Measurements from ENCODE around the gene CCR4.
"Not testable (repeated sequence)": the region's sequence is repeated elsewhere in the genome, so short reads cannot be mapped to it uniquely, and the experiment has no call there.

Gene CCR4

DNA sequence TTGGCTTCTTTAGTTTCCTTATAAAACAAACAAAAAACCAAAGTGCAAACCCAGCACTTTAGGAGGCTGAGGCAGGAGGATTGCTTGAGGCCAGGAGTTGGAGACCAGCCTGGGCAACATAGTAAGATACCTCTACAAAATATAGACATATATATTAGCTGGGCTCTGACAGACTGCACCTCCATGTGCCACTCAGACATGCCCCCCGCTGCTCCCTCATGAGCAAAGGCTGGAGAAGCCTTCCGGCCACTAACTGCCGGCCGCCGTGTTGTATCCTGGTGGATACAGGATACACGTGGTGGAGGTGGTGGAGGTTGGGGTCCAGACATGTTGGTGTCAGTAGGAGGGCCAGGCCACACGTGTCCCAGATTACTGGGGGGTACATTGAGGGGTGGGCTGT lies 29.4 kb upstream of the CCR4 start (continued):
- TF ChIP-seq, protein P1, sequence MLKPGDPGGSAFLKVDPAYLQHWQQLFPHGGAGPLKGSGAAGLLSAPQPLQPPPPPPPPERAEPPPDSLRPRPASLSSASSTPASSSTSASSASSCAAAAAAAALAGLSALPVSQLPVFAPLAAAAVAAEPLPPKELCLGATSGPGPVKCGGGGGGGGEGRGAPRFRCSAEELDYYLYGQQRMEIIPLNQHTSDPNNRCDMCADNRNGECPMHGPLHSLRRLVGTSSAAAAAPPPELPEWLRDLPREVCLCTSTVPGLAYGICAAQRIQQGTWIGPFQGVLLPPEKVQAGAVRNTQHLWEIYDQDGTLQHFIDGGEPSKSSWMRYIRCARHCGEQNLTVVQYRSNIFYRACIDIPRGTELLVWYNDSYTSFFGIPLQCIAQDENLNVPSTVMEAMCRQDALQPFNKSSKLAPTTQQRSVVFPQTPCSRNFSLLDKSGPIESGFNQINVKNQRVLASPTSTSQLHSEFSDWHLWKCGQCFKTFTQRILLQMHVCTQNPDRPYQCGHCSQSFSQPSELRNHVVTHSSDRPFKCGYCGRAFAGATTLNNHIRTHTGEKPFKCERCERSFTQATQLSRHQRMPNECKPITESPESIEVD (tag by site-specific recombination; IDR thresholded peaks at IDR 0.05): no peak
- TF ChIP-seq ZNF311 (tag by site-specific recombination; IDR thresholded peaks at IDR 0.05; ENCODE audit: borderline replicate concordance) (no peak), ZNF623 (tag by site-specific recombination; IDR thresholded peaks at IDR 0.05) (no peak), ZSCAN30 (tag by site-specific recombination; IDR thresholded peaks at IDR 0.05) (no peak), ZNF121 (tag by site-specific recombination; IDR thresholded peaks at IDR 0.05) (no peak)
- TF ChIP-seq, protein P2, sequence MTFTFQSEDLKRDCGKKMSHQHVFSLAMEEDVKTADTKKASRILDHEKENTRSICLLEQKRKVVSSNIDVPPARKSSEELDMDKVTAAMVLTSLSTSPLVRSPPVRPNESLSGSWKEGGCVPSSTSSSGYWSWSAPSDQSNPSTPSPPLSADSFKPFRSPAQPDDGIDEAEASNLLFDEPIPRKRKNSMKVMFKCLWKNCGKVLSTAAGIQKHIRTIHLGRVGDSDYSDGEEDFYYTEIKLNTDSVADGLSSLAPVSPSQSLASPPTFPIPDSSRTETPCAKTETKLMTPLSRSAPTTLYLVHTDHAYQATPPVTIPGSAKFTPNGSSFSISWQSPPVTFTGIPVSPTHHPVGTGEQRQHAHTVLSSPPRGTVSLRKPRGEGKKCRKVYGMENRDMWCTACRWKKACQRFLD (tag by site-specific recombination; IDR thresholded peaks at IDR 0.05): no peak
- TF ChIP-seq, protein P3, sequence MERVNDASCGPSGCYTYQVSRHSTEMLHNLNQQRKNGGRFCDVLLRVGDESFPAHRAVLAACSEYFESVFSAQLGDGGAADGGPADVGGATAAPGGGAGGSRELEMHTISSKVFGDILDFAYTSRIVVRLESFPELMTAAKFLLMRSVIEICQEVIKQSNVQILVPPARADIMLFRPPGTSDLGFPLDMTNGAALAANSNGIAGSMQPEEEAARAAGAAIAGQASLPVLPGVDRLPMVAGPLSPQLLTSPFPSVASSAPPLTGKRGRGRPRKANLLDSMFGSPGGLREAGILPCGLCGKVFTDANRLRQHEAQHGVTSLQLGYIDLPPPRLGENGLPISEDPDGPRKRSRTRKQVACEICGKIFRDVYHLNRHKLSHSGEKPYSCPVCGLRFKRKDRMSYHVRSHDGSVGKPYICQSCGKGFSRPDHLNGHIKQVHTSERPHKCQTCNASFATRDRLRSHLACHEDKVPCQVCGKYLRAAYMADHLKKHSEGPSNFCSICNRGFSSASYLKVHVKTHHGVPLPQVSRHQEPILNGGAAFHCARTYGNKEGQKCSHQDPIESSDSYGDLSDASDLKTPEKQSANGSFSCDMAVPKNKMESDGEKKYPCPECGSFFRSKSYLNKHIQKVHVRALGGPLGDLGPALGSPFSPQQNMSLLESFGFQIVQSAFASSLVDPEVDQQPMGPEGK (tag by site-specific recombination; IDR thresholded peaks at IDR 0.05): no peak

DNA sequence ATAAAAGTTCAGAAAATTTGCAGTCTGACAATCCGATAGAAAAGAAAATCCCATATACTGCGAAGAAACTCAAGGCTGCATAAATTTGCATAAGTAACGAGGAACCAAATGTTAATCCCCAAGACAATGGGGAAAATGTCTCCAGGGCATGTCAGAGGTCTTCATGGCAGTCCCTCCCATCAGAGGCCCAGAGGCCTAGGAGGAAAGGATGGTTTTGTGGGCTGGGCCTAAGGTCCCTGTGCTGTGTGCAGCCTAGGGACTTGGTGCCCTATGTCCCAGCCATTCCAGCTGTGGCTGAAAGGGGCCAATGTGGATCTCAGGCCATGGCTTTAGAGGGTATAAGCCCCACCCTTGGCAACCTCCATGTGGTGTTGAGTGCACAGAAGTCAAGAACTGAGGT lies 21.3 kb upstream of the CCR4 start:
- ChIA-PET POLR2A (no interaction called here), CTCF (no interaction called here)
- H3K4me1 ChIP-seq (ENCODE audit: control insufficient read depth, insufficient read depth, low read length): no peaks in the 10 kb centered on the region
- TF ChIP-seq ZNF658 (tag by site-specific recombination; IDR thresholded peaks at IDR 0.05): no peak
- TF ChIP-seq, protein P4, sequence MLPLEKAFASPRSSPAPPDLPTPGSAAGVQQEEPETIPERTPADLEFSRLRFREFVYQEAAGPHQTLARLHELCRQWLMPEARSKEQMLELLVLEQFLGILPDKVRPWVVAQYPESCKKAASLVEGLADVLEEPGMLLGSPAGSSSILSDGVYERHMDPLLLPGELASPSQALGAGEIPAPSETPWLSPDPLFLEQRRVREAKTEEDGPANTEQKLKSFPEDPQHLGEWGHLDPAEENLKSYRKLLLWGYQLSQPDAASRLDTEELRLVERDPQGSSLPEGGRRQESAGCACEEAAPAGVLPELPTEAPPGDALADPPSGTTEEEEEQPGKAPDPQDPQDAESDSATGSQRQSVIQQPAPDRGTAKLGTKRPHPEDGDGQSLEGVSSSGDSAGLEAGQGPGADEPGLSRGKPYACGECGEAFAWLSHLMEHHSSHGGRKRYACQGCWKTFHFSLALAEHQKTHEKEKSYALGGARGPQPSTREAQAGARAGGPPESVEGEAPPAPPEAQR (tag by site-specific recombination; IDR thresholded peaks at IDR 0.05): no peak
- no peak overlapping the region for H3K4me3 ChIP-seq (ENCODE audit: low read depth, low read length)
- H3K9me3 ChIP-seq (ENCODE audit: control insufficient read depth, insufficient read depth, low read depth, low read length): no peaks in the 10 kb centered on the region
- H3K36me3 ChIP-seq (ENCODE audit: control insufficient read depth in 2 of 2, insufficient read depth in 1 of 2, low read length in 2 of 2): no peaks in the 10 kb centered on the region
- no peak overlapping the region for H3K27ac ChIP-seq (ENCODE audit: extremely low read depth, low read depth, low read length)

DNA sequence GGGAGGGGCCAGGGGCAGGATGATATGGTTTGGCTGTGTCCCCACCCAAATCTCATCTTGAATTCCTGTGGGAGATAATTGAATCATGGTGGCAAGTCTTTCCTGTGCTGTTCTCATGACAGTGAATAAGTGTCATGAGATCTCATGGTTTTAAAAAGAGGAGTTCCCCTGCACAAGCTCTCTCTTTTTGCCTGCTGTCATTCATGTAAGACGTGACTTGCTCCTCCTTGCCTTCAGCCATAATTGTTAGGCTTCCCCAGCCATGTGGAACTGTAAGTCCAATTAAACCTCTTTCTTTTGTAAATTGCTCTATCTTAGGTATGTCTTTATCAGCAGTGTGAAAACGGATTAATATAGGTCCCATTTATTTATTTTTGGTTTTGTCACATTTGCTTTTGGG lies 20.2 kb upstream of the CCR4 start:
- H3K27ac ChIP-seq (ENCODE audit: extremely low read depth, low read depth, low read length); POLR2A ChIA-PET; H3K4me3 ChIP-seq (ENCODE audit: low read depth, low read length); H3K4me1 ChIP-seq (ENCODE audit: control insufficient read depth, insufficient read depth, low read length); H3K36me3 ChIP-seq (ENCODE audit: control insufficient read depth in 2 of 2, insufficient read depth in 1 of 2, low read length in 2 of 2); H3K9me3 ChIP-seq (ENCODE audit: control insufficient read depth, insufficient read depth, low read depth, low read length); CTCF ChIA-PET: not testable (repeated sequence)

DNA sequence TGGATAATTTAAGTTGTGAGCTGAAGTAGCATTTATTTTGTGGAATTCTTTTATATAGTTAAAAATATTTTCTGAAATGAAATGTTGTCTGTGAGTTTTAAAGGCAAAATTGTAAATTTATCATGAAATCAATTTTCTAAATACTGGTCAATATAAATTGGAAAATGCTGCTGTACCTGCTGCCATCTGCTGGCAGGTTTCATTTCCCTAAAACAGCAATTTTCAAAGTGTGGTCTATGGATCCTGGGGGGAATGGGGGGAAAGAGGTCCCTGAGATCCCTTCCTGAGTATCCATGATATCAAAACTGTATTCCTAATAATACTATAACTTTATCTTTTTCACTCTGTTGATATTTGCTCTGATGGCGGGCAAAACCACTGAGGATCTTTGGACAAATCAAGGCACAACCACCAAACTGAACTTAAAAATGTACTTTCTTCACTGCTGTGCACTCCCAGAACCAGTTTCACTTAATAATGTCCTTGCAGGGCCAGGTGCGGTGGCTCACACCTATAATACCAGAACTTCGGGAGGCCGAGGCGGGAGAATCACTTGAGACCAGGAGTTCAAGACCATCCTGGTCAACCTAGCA lies 17.2 kb upstream of the CCR4 start:
- TF ChIP-seq, protein P5, sequence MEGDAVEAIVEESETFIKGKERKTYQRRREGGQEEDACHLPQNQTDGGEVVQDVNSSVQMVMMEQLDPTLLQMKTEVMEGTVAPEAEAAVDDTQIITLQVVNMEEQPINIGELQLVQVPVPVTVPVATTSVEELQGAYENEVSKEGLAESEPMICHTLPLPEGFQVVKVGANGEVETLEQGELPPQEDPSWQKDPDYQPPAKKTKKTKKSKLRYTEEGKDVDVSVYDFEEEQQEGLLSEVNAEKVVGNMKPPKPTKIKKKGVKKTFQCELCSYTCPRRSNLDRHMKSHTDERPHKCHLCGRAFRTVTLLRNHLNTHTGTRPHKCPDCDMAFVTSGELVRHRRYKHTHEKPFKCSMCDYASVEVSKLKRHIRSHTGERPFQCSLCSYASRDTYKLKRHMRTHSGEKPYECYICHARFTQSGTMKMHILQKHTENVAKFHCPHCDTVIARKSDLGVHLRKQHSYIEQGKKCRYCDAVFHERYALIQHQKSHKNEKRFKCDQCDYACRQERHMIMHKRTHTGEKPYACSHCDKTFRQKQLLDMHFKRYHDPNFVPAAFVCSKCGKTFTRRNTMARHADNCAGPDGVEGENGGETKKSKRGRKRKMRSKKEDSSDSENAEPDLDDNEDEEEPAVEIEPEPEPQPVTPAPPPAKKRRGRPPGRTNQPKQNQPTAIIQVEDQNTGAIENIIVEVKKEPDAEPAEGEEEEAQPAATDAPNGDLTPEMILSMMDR (tag by site-specific recombination; IDR thresholded peaks at IDR 0.05): 0 out of 2 replicates have a peak, but pooled peaks have one; percentile 13
- TF ChIP-seq ZNF48 (tag by site-specific recombination; IDR thresholded peaks at IDR 0.05): no peak
- TF ChIP-seq ZNF654 (tag by site-specific recombination; IDR thresholded peaks at IDR 0.05; ENCODE audit: low read depth): peak; percentile 61
- Histone ChIP-seq H3K4me3 (ENCODE audit: low read depth, low read length) (no peak overlapping the region), H3K27ac (ENCODE audit: extremely low read depth, low read depth, low read length) (no peak overlapping the region), H3K4me1 (ENCODE audit: control insufficient read depth, insufficient read depth, low read length) (no peaks in the 10 kb centered on the region), H3K9me3 (ENCODE audit: control insufficient read depth, insufficient read depth, low read depth, low read length) (no peaks in the 10 kb centered on the region), H3K36me3 (ENCODE audit: control insufficient read depth in 2 of 2, insufficient read depth in 1 of 2, low read length in 2 of 2) (no peaks in the 10 kb centered on the region)
- ChIA-PET CTCF (interaction anchor here (0.5 to 2.1 kb wide), 11 partner anchors 12 to 433 kb away, joined by 3 to 6 read pairs (median 3); no protein-coding TSS in a partner anchor), POLR2A (no interaction called here)
